NCI-H345 treated with DMSO at 0.1 percent for 48 hours (cell line): ENCODE measurements around the gene ADAMTS2.

Experiments used
- DNase-seq: peaks from one replicate; lab custom pipeline; 2025; ENCODE audit not compliant: unreplicated experiment; lab: John Stamatoyannopoulos, UW

ADAMTS2 gene

DNA sequence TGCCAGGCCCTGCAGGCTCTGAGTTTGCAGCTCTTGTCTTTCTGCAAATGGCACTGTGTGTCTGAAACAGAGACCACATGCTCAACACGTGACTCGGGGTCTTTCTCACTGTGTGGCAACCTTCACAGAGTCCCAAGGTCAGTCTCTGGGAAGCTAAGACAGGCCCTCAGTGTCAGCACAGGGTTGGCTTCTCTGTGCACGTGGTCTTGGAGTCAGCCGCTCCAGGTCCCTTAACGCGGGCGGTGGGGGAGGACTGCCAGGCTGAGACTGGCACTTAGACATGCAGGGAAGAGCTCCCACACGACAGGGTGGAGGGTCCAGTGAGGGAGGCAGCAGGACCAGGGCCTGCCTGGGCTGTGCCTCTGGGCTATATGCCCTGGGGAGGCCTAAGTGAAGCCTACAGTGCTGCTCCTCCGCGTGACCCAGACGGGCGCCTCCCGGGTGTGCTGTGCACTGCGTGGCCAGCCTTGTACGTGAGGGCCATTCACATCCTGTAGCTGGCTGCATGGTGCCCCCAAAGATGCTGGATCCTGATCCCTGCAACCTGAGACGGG is 76.8 kb downstream of the ADAMTS2 start:
- DNase-seq: no peak

GRCh38 chr5:179267671-179268083 is 77.6 kb downstream of the ADAMTS2 start:
- DNase-seq: no peak

GRCh38 chr5:179267071-179267670 is 78.1 kb downstream of the ADAMTS2 start:
- no peak for DNase-seq

GRCh38 chr5:179266291-179267070 is 78.8 kb downstream of the ADAMTS2 start:
- DNase-seq: no peak

DNA sequence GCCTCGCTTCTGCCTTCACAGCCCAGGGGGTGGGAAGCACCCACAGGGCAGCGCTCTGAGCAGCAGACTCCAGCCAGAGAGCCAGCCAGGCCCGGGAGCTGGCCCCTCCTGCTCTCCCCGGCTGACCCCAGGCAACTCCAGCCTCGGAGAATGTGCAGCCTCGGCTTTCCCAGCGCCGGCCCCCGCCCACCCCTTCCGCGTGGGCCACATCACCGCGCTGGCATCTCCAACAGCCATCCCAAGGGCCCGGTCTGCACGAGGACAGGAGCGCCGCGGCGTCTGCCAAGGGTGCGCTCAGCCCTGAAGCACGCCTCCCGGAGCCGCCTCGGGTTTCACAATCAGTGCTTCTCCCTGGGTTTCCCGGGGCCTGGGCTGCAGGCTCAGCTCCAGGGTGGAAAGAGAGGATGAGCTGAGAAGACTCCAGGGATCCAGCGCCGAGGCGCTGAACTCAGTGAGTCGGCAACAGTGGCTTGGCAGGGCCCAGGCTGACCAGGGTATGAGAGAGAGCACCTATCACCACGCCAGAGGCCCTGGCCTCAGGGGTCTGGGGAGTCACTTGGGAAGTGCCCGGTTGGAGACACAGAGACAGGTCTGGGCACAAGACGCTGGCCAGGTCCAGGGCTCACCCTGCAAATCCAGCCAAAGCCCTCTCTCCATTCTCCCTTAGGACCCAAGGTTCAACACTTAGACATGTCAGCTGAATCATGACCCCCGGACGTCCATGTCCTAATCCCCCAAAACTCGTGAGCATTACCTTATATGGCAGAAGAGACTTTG is 79.6 kb downstream of the ADAMTS2 start:
- no peak for DNase-seq

DNA sequence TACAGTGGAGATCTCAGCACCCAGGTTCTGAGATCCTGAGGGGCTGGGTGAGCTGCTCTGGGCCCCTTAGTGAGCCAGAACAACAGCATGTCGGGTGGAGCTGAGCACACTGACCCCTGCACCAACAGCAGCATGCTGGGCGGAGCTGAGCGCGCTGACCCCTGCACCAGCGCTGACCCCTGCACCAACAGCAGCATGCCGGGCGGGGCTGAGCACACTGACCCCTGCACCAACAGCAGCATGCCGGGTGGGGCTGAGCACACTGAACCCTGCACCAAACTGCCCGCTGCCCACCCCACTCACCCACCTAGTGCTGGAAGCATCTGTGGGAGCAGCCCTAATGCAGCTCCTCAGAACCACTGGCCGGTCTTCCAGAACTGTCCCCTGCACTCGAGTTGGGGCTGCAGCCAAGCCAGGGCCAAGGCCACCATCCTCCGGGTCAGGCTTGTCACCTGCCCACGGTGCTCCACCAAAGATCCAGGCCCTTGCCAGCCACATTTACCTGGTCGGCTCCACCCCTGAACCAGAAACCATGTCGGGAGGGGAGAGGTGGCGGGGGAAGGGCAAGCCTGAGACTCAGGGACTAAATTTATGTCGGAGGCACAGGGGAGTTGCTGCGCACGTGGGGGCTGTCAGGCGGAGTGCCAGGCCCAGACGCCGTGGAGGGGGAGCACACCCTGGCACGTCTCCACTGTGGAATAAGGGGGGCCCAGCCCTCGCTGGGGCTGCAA is 80.3 kb downstream of the ADAMTS2 start:
- DNase-seq: no peak

GRCh38 chr5:179264053-179264782 is 81.0 kb downstream of the ADAMTS2 start:
- no peak for DNase-seq

GRCh38 chr5:179263391-179264052 is 81.7 kb downstream of the ADAMTS2 start:
- no peak for DNase-seq

GRCh38 chr5:179262126-179262920 is 82.9 kb downstream of the ADAMTS2 start:
- DNase-seq: no peak

DNA sequence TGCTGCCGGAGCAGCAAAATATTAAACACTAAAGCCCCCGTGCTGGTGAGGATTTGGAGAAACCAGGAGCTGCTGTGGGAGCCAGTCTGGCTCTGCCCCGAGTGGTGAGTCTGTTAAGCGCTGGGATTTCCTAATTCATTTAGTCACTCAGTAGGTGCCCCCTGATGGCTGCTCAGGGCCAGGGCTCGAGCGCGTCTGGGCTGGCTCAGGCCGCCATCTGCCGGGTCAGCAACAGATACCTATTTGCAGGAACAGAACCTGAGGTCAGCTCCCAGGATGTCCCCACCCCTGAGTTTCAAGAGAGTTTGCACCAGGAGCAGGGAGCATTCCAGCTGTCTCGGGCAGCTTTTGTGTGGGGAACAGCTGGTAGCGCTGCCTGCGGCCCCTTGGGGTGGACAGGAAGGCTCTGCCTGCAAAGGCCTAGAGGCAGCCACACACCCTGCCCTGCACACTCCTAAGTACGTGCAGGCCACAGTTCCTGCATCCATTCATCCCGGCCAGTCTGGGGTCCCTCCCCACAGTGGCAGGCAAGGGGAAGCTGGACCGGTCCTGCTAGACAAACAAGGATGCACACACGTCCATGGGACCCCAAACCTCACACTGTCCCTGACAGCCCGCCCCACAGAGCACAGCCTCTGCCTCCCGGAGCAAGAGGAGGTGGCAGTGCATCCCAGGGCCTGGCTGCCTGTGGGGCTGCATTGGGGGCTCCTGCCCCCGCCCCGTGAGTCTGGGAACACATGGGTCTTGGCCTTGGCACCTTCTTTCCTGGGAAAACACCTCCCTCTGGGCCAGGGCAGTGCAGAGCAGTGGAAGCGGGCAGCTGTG is 83.7 kb downstream of the ADAMTS2 start:
- DNase-seq: no peak

GRCh38 chr5:179260324-179261070 is 84.8 kb downstream of the ADAMTS2 start:
- no peak for DNase-seq

- no peak for DNase-seq
Measured at GRCh38 chr5:179259731-179260323, 85.4 kb downstream of the ADAMTS2 start.

DNA sequence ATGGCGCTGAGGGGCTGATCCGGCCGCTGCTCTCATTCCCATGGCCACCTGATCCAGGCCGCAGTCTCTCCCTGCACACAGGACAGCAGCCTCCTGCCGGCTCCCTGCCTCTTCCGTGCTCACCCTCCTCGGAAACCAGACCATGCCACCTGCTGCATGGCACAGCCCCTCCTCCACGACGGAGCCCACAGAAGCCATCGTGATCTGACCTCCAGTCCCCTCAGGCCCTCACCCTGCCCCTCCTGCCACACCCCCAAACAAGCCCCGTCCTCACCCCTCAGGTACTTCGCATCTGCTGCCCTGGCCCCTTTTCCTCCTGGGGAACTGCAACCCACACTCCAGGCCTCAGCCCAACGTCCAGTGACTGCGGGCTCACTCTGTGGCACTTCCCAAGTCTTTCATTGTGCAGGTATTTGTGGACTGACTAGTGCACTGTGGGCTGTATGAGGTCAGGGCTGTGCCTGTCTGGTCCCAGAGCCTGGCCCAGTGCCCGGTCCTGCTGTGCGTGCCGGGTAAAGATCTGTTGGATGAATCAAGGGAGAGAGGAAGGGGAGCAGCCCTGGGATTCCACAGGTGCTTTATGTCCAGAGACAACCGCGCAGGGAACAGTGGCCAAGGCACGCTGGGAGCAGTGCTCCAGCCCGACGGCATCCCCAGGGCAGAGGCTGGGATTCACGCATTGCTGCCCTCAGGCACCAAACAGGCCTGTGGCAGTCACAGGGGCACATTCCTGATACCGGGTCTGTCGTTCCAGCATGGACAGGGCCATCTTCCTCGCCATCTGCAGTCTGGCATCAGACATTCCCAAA is 86.1 kb downstream of the ADAMTS2 start:
- DNase-seq: no peak

DNA sequence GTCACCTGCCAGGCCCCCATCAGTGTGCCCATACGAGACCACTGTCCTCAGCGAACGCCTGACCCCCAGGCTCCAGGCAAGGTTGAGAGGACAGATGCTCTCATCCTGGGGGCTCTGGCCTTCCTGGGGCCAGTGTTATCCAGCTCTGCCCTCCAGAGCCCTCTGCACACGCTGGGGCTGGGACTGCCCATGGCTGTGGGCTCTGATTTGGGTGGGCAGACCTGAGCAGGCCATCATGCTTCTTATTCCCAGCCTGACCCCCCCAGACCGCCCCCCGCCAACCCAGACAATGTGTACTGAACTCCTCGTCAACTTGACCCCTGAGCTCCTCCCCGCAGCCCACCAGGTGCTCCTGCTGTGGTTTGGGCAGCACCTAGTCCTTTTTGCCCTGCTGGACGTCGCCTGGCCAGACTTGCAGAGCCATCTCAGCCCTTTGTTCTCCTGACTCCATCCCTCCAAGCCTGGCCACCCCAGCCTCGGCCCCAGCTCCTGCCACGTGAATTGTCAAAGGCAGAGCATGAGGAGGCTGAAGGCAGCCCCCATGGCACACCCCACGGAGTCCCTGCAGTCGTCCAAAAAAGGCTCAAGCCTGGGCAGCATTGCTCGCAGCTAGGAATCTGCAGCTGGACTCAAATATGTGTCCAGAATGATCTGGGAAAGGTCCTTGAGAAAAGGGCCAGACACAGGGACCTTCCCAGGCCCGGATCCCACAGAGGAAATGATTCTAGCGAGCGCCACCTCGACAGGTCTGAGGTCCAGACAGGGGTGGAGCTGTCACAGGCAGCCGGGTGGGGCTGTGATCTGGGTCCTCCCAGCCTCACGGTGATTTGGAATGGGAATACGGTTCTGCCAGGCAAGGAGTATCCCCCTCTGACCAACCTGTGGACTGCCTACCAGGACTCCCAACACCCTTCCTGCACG is 87.0 kb downstream of the ADAMTS2 start:
- DNase-seq: no peak

DNA sequence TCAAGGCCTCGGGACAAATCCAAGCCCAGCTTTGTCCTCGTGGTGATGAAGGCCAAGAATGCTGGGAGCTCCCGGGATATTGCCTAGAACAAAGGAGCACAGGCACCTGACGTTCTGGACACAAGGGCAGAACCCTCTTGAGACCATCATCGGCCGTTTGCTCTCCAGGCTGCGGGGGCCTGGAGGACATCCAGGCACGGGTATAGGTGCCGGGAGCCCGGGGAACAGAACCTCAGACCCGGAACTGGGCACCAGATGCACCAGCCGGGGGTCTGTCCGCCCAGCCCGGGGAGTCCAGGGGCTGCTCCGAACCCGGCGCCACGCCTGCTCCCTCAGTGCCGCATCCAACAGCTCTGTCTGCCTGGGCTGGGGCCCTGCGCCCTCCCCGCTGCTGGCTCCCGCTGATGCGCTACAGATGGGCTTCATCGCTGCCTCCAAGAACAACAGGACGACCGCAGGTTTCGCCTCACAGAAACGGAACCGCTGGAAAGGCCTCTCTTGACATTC is 88.0 kb downstream of the ADAMTS2 start:
- no peak for DNase-seq
